ENCODE results near the gene RPRML.

- TF ChIP-seq CTCF (IDR thresholded peaks at IDR 0.05): no peak
- TF ChIP-seq EZH2 (IDR thresholded peaks at IDR 0.05; ENCODE audit: borderline replicate concordance, insufficient read depth, low read depth, low read length, poor library complexity, severe bottlenecking): no peak
Observed at GRCh38 chr17:46943218-46943500, 35.9 kb downstream of the RPRML start.

All from B cell (primary cell).